ENCODE measurements around the gene IFNGR1.

IFNGR1 gene

DNA sequence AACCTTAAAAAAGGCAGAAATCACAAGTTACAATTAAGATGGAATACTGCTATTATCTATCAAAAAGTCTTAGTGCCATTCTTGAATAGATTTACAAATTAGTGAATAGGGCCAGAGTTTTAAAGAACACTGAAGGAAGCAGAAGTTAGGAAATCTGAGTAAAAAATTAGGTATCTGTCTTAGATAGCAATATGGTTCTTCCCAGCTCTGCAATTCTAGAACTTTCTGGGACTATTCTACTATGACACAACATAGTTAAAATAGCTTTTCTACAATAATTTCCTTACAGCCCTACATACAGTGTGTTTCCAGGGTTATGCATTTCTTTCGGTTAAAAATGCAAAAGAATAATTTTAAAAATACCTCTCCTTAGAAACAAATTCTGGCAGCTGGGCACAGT, 18.2 kb downstream of the IFNGR1 start:
- H3K36me3 ChIP-seq (ENCODE audit: control insufficient read depth, low read length) = peaks cover 71% of the 10 kb centered on the region

DNA sequence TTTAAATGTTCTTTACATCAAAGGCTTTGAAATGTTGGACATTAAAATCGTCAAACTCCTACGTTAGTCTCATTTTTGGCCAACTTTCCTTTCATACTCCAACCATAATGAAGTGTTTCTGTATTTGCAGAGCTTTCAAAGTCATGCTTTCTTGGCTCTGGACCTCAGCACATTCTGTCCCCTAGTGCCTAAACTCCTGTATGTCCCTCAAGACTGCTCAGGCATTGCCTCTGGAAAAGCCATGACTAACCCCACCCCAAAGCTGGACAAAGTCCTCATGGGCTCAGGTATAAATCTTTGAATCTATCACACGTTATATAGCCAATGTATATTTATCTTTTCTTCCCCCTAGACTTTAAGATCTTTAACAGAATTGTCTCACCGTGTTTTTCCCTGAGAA, 18.9 kb downstream of the IFNGR1 start:
- TF ChIP-seq EZH2phosphoT487 (IDR thresholded peaks at IDR 0.05; ENCODE audit: borderline replicate concordance, low read length) = no peak
- TF ChIP-seq, protein P1, sequence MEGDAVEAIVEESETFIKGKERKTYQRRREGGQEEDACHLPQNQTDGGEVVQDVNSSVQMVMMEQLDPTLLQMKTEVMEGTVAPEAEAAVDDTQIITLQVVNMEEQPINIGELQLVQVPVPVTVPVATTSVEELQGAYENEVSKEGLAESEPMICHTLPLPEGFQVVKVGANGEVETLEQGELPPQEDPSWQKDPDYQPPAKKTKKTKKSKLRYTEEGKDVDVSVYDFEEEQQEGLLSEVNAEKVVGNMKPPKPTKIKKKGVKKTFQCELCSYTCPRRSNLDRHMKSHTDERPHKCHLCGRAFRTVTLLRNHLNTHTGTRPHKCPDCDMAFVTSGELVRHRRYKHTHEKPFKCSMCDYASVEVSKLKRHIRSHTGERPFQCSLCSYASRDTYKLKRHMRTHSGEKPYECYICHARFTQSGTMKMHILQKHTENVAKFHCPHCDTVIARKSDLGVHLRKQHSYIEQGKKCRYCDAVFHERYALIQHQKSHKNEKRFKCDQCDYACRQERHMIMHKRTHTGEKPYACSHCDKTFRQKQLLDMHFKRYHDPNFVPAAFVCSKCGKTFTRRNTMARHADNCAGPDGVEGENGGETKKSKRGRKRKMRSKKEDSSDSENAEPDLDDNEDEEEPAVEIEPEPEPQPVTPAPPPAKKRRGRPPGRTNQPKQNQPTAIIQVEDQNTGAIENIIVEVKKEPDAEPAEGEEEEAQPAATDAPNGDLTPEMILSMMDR (IDR thresholded peaks at IDR 0.05; ENCODE audit: low read depth, low read length, poor library complexity, severe bottlenecking) = no peak
- no peaks in the 10 kb centered on the region for H4K20me1 ChIP-seq (ENCODE audit: control insufficient read depth, insufficient read depth, low read depth, low read length)
- H3K36me3 ChIP-seq (ENCODE audit: control insufficient read depth, low read length) = peaks cover 64% of the 10 kb centered on the region

More for the DNA sequence above, 18.2 kb downstream of the IFNGR1 start:
- H3K27ac ChIP-seq (ENCODE audit: low read depth, low read length) = no peak overlapping the region
- no peak overlapping the region for H3K4me3 ChIP-seq (ENCODE audit: low read length)
- H4K20me1 ChIP-seq (ENCODE audit: control insufficient read depth, insufficient read depth, low read depth, low read length) = no peaks in the 10 kb centered on the region
- H3K9me3 ChIP-seq (ENCODE audit: control insufficient read depth, insufficient read depth, low read length) = no peaks in the 10 kb centered on the region
- no peaks in the 10 kb centered on the region for H3F3A ChIP-seq (ENCODE audit: control insufficient read depth, insufficient read depth)
- TF ChIP-seq, protein P1 (IDR thresholded peaks at IDR 0.05; ENCODE audit: low read depth, low read length, poor library complexity, severe bottlenecking) = no peak
- H3K4me1 ChIP-seq (ENCODE audit: control insufficient read depth, low read length) = 0 out of 2 replicates have a peak, but pooled peaks cover 3% of the 10 kb centered on the region
- H3K79me2 ChIP-seq (ENCODE audit: control insufficient read depth, low read length) = no peaks in the 10 kb centered on the region
- no peak overlapping the region for H3K4me2 ChIP-seq (ENCODE audit: low read length)
- no peaks in the 10 kb centered on the region for H3K27me3 ChIP-seq (ENCODE audit: control insufficient read depth, low read length)
- H3K9me2 ChIP-seq (replicated peaks; ENCODE audit: control insufficient read depth, low read length) = no peaks in the 10 kb centered on the region

DNA sequence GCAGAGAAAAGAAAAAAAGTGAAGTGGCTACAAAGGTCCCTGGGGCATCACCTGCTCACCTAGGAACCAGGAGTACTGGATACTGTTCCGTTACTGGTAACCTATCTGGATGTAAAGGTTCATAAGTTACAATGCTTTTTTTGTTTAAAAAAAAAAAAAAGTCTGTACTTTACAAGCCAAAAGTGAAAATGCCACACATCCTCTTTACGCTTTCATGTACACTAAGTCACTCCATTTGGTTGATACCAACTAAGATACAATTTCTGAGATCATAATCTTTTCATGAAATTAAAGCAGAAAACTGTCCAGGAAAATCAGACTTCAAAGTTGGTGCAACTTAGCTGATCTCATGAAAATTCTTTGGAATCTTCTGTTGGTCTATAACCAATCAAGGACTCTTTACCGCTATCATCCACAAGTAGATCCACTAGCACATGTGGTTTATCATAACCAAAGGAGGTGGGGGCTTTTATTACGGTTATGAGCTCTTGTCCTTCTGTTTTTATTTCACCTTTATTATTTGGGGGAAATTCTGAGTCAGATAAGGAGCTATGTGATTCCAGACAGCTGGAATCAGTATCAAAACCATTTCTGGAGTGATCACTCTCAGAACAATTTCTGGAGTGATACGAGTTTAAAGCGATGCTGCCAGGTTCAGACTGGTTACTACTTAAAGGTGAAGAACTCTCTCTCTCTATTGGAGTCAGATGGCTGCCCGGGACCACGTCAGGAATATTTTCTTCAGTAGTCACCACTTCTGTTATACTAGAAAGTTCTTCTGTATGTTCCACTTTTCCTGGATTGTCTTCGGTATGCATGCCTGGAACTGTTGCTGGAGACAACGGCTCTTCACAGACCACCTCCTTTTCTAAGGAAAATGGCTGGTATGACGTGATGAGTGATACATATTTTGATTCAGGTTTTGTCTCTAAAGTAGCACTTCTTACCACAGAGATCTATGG, 21.2 kb downstream of the IFNGR1 start:
- TF ChIP-seq, protein P1 (IDR thresholded peaks at IDR 0.05; ENCODE audit: low read depth, low read length, poor library complexity, severe bottlenecking) = no peak
- no peak for TF ChIP-seq EZH2phosphoT487 (IDR thresholded peaks at IDR 0.05; ENCODE audit: borderline replicate concordance, low read length)
- H3K4me2 ChIP-seq (ENCODE audit: low read length) = no peak overlapping the region
- no peaks in the 10 kb centered on the region for H3K9me3 ChIP-seq (ENCODE audit: control insufficient read depth, insufficient read depth, low read length)
- H3K79me2 ChIP-seq (ENCODE audit: control insufficient read depth, low read length) = no peaks in the 10 kb centered on the region
- H3K36me3 ChIP-seq (ENCODE audit: control insufficient read depth, low read length) = peaks cover 40% of the 10 kb centered on the region
- H3K27me3 ChIP-seq (ENCODE audit: control insufficient read depth, low read length) = no peaks in the 10 kb centered on the region
- H3K27ac ChIP-seq (ENCODE audit: low read depth, low read length) = no peak overlapping the region
- no peaks in the 10 kb centered on the region for H3K4me1 ChIP-seq (ENCODE audit: control insufficient read depth, low read length)
- H3K4me3 ChIP-seq (ENCODE audit: low read length) = no peak overlapping the region
- no peaks in the 10 kb centered on the region for H3K9me2 ChIP-seq (replicated peaks; ENCODE audit: control insufficient read depth, low read length)
- H3F3A ChIP-seq (ENCODE audit: control insufficient read depth, insufficient read depth) = no peaks in the 10 kb centered on the region
- H4K20me1 ChIP-seq (ENCODE audit: control insufficient read depth, insufficient read depth, low read depth, low read length) = no peaks in the 10 kb centered on the region

More for the DNA sequence above, 18.9 kb downstream of the IFNGR1 start:
- no peaks in the 10 kb centered on the region for H3F3A ChIP-seq (ENCODE audit: control insufficient read depth, insufficient read depth)
- H3K4me2 ChIP-seq (ENCODE audit: low read length) = no peak overlapping the region
- H3K9me2 ChIP-seq (replicated peaks; ENCODE audit: control insufficient read depth, low read length) = no peaks in the 10 kb centered on the region
- no peaks in the 10 kb centered on the region for H3K9me3 ChIP-seq (ENCODE audit: control insufficient read depth, insufficient read depth, low read length)
- 0 out of 2 replicates have a peak, but pooled peaks cover 3% of the 10 kb centered on the region for H3K4me1 ChIP-seq (ENCODE audit: control insufficient read depth, low read length)
- H3K27ac ChIP-seq (ENCODE audit: low read depth, low read length) = no peak overlapping the region
- no peak overlapping the region for H3K4me3 ChIP-seq (ENCODE audit: low read length)
- H3K79me2 ChIP-seq (ENCODE audit: control insufficient read depth, low read length) = no peaks in the 10 kb centered on the region
- H3K27me3 ChIP-seq (ENCODE audit: control insufficient read depth, low read length) = no peaks in the 10 kb centered on the region

Measured in DOHH2 (cell line).